HUES6 (cell line): Measurements from ENCODE around the gene GALNTL6.

Experiments
- H3K27ac ChIP-seq: 2 replicates; pipeline ENCODE4 v1.7.0; 2013; ENCODE audit warnings: low read depth, mild to moderate bottlenecking, low read length, inconsistent platforms
- H3K27me3 ChIP-seq: 2 replicates; pipeline ENCODE4 v1.6.1; 2013; ENCODE audit warnings: low read length; ENCODE audit not compliant: control insufficient read depth, insufficient read depth
- H3K36me3 ChIP-seq: 2 replicates; pipeline ENCODE4 v1.6.1; 2013; ENCODE audit warnings: low read length; ENCODE audit not compliant: control insufficient read depth, insufficient read depth
- H3K4me1 ChIP-seq: 2 replicates; pipeline ENCODE4 v1.6.1; 2013; ENCODE audit warnings: low read length; ENCODE audit not compliant: control insufficient read depth, insufficient read depth
- H3K4me3 ChIP-seq: 2 replicates; pipeline ENCODE4 v1.5.1; 2013; ENCODE audit warnings: low read depth, low read length
- H3K9ac ChIP-seq: one replicate; pipeline ENCODE4 v1.6.1; 2013; ENCODE audit warnings: mild to moderate bottlenecking, low read length
- H3K9me3 ChIP-seq: 2 replicates; pipeline ENCODE4 v1.6.1; 2013; ENCODE audit warnings: low read depth, low read length; ENCODE audit not compliant: control insufficient read depth, insufficient read depth

Gene GALNTL6

GRCh38 chr4:171985129-171985528 is 171.9 kb downstream of the GALNTL6 start:
- H3K9me3 ChIP-seq: no peaks in the 10 kb centered on the region
- H3K27ac ChIP-seq: no peak overlapping the region
- no peaks in the 10 kb centered on the region for H3K27me3 ChIP-seq
- no peak overlapping the region for H3K9ac ChIP-seq
- H3K4me1 ChIP-seq: peaks cover 9% of the 10 kb centered on the region
- H3K4me3 ChIP-seq: no peak overlapping the region
- no peaks in the 10 kb centered on the region for H3K36me3 ChIP-seq

GRCh38 chr4:171993247-171993646 is 180.0 kb downstream of the GALNTL6 start:
- Histone ChIP-seq H3K36me3 (no peaks in the 10 kb centered on the region), H3K4me3 (no peak overlapping the region), H3K4me1 (peaks cover 16% of the 10 kb centered on the region), H3K9me3 (0 out of 2 replicates have a peak, but pooled peaks cover 4% of the 10 kb centered on the region), H3K27me3 (no peaks in the 10 kb centered on the region), H3K27ac (peak overlapping the region; percentile 87), H3K9ac (no peak overlapping the region)

- no peaks in the 10 kb centered on the region; the same call in 1 of the 2 replicates for H3K27me3 ChIP-seq
Measured at GRCh38 chr4:172007889-172008288, 194.7 kb downstream of the GALNTL6 start.

DNA sequence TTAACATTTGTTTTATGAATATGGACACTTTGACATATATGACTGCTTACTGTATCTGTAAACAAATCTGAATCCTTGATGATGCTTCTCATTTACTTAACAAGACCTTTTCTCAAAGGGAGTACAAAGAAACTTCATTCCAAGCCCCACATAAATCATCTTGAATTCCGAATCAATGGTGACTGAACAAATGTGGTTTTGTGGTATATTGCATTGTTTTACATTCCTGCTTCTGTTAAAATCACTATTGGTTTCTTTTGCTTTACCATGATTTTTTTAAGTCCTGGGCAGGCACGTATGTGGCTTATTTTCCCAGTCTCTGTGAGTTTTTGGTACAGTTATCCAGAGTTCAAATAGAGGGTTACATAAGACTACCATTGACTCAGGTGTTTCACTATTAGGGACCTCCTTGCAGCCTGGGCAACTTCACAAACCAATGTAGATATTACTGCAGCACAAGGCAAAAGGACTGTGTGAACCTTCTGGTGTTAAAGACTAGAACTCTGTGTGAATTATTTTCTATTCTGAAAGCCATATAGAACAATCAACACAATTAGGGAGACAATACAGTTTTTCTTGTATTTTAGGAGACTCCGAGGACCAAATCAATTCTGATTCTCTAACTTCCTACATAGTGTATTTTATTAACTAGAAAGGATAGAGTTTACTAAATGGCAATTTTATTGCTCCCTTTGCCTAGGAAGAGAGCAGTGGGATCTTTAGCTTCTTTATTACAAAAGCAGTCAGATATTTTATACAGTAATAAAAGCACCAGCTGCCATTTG is 196.4 kb downstream of the GALNTL6 start:
- H3K27ac ChIP-seq: no peak overlapping the region
- H3K36me3 ChIP-seq: no peaks in the 10 kb centered on the region
- H3K27me3 ChIP-seq: no peaks in the 10 kb centered on the region; the same call in 1 of the 2 replicates
- no peaks in the 10 kb centered on the region for H3K9me3 ChIP-seq
- peaks cover 22% of the 10 kb centered on the region for H3K4me1 ChIP-seq
- H3K9ac ChIP-seq: no peak overlapping the region
- no peak overlapping the region for H3K4me3 ChIP-seq

More at GRCh38 chr4:172007889-172008288, 194.7 kb downstream of the GALNTL6 start:
- Histone ChIP-seq H3K4me1 (peaks cover 22% of the 10 kb centered on the region), H3K9ac (no peak overlapping the region), H3K9me3 (no peaks in the 10 kb centered on the region), H3K36me3 (no peaks in the 10 kb centered on the region), H3K4me3 (no peak overlapping the region), H3K27ac (no peak overlapping the region)

- Histone ChIP-seq H3K36me3 (no peaks in the 10 kb centered on the region), H3K27ac (no peak overlapping the region), H3K4me3 (0 out of 2 replicates have a peak overlapping the region, but pooled peaks have one; percentile 13), H3K4me1 (peaks cover 22% of the 10 kb centered on the region), H3K9ac (no peak overlapping the region), H3K27me3 (no peaks in the 10 kb centered on the region; the same call in 1 of the 2 replicates), H3K9me3 (no peaks in the 10 kb centered on the region)
Measured at GRCh38 chr4:172011196-172011595, 198.0 kb downstream of the GALNTL6 start.

DNA sequence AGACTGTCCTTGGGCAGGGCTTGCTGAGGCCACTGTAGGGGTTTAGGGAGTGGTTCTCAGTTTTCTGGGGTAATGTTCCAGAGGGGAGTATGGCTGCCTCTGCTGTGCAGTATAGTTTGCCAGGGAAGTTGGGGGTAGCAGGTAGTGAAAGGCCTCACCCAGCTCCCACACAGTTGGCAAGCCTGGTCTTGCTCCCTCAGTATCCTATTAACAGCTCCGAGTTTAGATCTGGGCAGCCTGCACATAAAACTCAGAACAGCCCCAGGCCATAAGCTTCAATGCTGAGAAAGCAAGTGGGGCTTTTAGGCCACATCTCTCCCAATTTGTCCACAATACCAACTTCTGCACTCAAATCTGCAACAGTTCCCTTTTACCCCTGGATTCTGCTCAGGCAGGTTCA is 205.2 kb downstream of the GALNTL6 start:
- H3K27ac ChIP-seq: no peak overlapping the region
- H3K9me3 ChIP-seq: no peaks in the 10 kb centered on the region
- H3K4me3 ChIP-seq: no peak overlapping the region
- no peaks in the 10 kb centered on the region for H3K27me3 ChIP-seq
- H3K9ac ChIP-seq: no peak overlapping the region
- H3K4me1 ChIP-seq: no peaks in the 10 kb centered on the region
- no peaks in the 10 kb centered on the region for H3K36me3 ChIP-seq

GRCh38 chr4:172035562-172035961 is 222.4 kb downstream of the GALNTL6 start:
- Histone ChIP-seq H3K4me3 (no peak overlapping the region), H3K27ac (no peak overlapping the region), H3K9me3 (no peaks in the 10 kb centered on the region)

DNA sequence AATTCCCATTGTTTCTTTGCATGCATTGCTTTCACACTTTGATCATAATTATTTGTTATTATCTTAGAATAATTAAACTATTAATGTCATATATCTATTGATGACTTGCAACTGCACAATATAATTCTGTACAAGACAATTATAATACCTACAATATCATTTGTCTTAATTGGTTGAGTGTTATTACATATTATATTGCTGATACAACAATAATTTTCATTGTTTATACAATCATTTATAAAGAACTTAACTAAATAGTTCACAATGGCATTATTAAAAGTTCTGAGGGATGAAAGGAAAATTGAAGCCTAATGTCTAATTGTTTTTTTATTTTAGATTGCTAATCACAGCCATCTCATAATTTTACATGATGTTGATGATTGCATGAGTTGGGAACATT is 227.6 kb downstream of the GALNTL6 start:
- Histone ChIP-seq H3K27ac (no peak overlapping the region), H3K27me3 (no peaks in the 10 kb centered on the region), H3K9ac (no peak overlapping the region), H3K4me1 (no peaks in the 10 kb centered on the region), H3K9me3 (no peaks in the 10 kb centered on the region), H3K4me3 (no peak overlapping the region), H3K36me3 (no peaks in the 10 kb centered on the region)

More at GRCh38 chr4:172035562-172035961, 222.4 kb downstream of the GALNTL6 start:
- Histone ChIP-seq H3K4me1 (no peaks in the 10 kb centered on the region), H3K9ac (no peak overlapping the region), H3K36me3 (no peaks in the 10 kb centered on the region), H3K27me3 (no peaks in the 10 kb centered on the region)

- Histone ChIP-seq H3K9me3 (no peaks in the 10 kb centered on the region), H3K4me3 (no peak overlapping the region), H3K36me3 (no peaks in the 10 kb centered on the region), H3K9ac (no peak overlapping the region), H3K4me1 (no peaks in the 10 kb centered on the region), H3K27me3 (no peaks in the 10 kb centered on the region), H3K27ac (no peak overlapping the region)
Measured at GRCh38 chr4:172042714-172043114, 229.5 kb downstream of the GALNTL6 start.

- Histone ChIP-seq H3K4me3 (no peak overlapping the region), H3K4me1 (no peaks in the 10 kb centered on the region)
Measured at GRCh38 chr4:172045981-172046380, 232.8 kb downstream of the GALNTL6 start.

DNA sequence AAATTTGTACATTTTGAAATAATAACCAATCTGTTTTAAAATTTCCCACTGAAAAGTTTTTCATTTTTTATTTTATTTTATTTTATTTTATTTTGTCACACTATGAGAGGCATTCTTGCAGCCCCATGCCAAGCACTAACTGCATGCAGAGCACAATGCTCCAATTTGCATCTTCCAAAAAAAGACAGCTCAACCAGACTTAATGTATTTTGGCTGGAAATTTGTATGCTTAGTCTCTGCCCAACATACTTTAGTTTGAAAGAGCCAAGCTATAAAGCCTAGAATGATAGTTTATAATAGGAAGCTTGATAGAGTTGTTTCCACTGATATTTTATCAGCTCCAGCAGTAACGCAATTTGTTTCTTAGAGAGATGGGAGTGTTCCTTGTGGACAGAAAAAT is 235.5 kb downstream of the GALNTL6 start:
- no peaks in the 10 kb centered on the region for H3K27me3 ChIP-seq
- H3K27ac ChIP-seq: no peak overlapping the region
- no peaks in the 10 kb centered on the region for H3K4me1 ChIP-seq
- no peaks in the 10 kb centered on the region for H3K9me3 ChIP-seq
- H3K36me3 ChIP-seq: no peaks in the 10 kb centered on the region
- no peak overlapping the region for H3K9ac ChIP-seq
- no peak overlapping the region for H3K4me3 ChIP-seq

More at GRCh38 chr4:172045981-172046380, 232.8 kb downstream of the GALNTL6 start:
- Histone ChIP-seq H3K9ac (no peak overlapping the region), H3K9me3 (no peaks in the 10 kb centered on the region), H3K27ac (no peak overlapping the region), H3K27me3 (no peaks in the 10 kb centered on the region), H3K36me3 (no peaks in the 10 kb centered on the region)
